IPS-15b (cell line): ENCODE results near the gene ERC2.

ENCODE experiments used
- H3K27me3 ChIP-seq: one replicate; pipeline ENCODE4 v1.6.1; 2013; ENCODE audit warnings: low read length; ENCODE audit not compliant: control insufficient read depth, insufficient read depth
- H3K36me3 ChIP-seq: one replicate; pipeline ENCODE4 v1.6.1; 2013; ENCODE audit warnings: low read length; ENCODE audit not compliant: control insufficient read depth, insufficient read depth
- H3K4me1 ChIP-seq: one replicate; pipeline ENCODE4 v1.6.1; 2013; ENCODE audit warnings: mild to moderate bottlenecking, low read length; ENCODE audit not compliant: control insufficient read depth, insufficient read depth
- H3K4me3 ChIP-seq: one replicate; pipeline ENCODE4 v1.5.1; 2013; ENCODE audit warnings: low read depth, low read length
- H3K9ac ChIP-seq: one replicate; pipeline ENCODE4 v1.6.1; 2013; ENCODE audit warnings: low read depth, mild to moderate bottlenecking, low read length
- H3K9me3 ChIP-seq: one replicate; pipeline ENCODE4 v1.6.1; 2013; ENCODE audit warnings: mild to moderate bottlenecking, low read length; ENCODE audit not compliant: control insufficient read depth, insufficient read depth

Gene ERC2

DNA sequence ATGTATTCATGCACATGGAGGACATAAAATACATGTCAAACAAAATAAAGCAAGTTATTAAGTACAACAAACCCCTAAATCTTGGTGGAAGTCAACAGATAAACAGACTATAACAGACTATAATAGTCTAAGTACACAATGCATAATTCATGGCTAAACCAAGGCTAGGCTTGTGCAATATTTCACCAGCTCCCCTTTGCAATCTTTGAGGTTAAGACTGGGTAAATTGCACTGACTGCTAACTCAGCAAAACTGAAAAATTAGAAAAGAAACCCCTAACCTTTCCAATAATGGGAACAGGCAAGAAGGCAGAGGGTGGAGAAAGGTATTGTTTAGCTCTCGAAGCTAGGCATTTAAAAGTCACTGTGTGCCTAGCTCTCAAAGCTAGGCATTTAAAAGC lies 676.3 kb downstream of the ERC2 start:
- Histone ChIP-seq H3K4me3 (no peak overlapping the region), H3K9ac (no peak overlapping the region), H3K4me1 (no peaks in the 10 kb centered on the region), H3K36me3 (no peaks in the 10 kb centered on the region), H3K9me3 (no peaks in the 10 kb centered on the region), H3K27me3 (no peaks in the 10 kb centered on the region)

- H3K4me1 ChIP-seq: no peaks in the 10 kb centered on the region
- no peaks in the 10 kb centered on the region for H3K9me3 ChIP-seq
- no peaks in the 10 kb centered on the region for H3K36me3 ChIP-seq
- H3K27me3 ChIP-seq: no peaks in the 10 kb centered on the region
- no peak overlapping the region for H3K4me3 ChIP-seq
- no peak overlapping the region for H3K9ac ChIP-seq
Measured at GRCh38 chr3:55790596-55791350, 677.5 kb downstream of the ERC2 start.

- Histone ChIP-seq H3K27me3 (no peaks in the 10 kb centered on the region), H3K4me1 (no peaks in the 10 kb centered on the region), H3K4me3 (no peak overlapping the region), H3K36me3 (no peaks in the 10 kb centered on the region), H3K9me3 (no peaks in the 10 kb centered on the region), H3K9ac (no peak overlapping the region)
Measured at GRCh38 chr3:55789516-55789915, 678.8 kb downstream of the ERC2 start.

GRCh38 chr3:55782807-55783206 lies 685.5 kb downstream of the ERC2 start:
- Histone ChIP-seq H3K4me3 (no peak overlapping the region), H3K9ac (no peak overlapping the region), H3K27me3 (no peaks in the 10 kb centered on the region), H3K4me1 (no peaks in the 10 kb centered on the region), H3K9me3 (no peaks in the 10 kb centered on the region), H3K36me3 (no peaks in the 10 kb centered on the region)

- Histone ChIP-seq H3K36me3 (no peaks in the 10 kb centered on the region), H3K9ac (no peak overlapping the region), H3K4me1 (no peaks in the 10 kb centered on the region)
Measured at GRCh38 chr3:55782351-55782750, 685.9 kb downstream of the ERC2 start.

GRCh38 chr3:55780913-55781312 lies 687.4 kb downstream of the ERC2 start:
- Histone ChIP-seq H3K4me1 (no peaks in the 10 kb centered on the region), H3K36me3 (no peaks in the 10 kb centered on the region), H3K9ac (no peak overlapping the region), H3K27me3 (no peaks in the 10 kb centered on the region), H3K4me3 (no peak overlapping the region), H3K9me3 (no peaks in the 10 kb centered on the region)

More at GRCh38 chr3:55782351-55782750, 685.9 kb downstream of the ERC2 start:
- H3K4me3 ChIP-seq: no peak overlapping the region
- no peaks in the 10 kb centered on the region for H3K9me3 ChIP-seq
- no peaks in the 10 kb centered on the region for H3K27me3 ChIP-seq

GRCh38 chr3:55779543-55779942 lies 688.7 kb downstream of the ERC2 start:
- Histone ChIP-seq H3K36me3 (no peaks in the 10 kb centered on the region), H3K4me1 (no peaks in the 10 kb centered on the region), H3K9ac (no peak overlapping the region), H3K9me3 (no peaks in the 10 kb centered on the region), H3K4me3 (no peak overlapping the region), H3K27me3 (no peaks in the 10 kb centered on the region)

- Histone ChIP-seq H3K36me3 (no peaks in the 10 kb centered on the region), H3K9ac (no peak overlapping the region), H3K27me3 (no peaks in the 10 kb centered on the region), H3K9me3 (no peaks in the 10 kb centered on the region), H3K4me3 (no peak overlapping the region), H3K4me1 (no peaks in the 10 kb centered on the region)
Measured at GRCh38 chr3:55775366-55776154, 692.7 kb downstream of the ERC2 start.

- no peaks in the 10 kb centered on the region for H3K9me3 ChIP-seq
Measured at GRCh38 chr3:55774856-55775255, 693.4 kb downstream of the ERC2 start.

DNA sequence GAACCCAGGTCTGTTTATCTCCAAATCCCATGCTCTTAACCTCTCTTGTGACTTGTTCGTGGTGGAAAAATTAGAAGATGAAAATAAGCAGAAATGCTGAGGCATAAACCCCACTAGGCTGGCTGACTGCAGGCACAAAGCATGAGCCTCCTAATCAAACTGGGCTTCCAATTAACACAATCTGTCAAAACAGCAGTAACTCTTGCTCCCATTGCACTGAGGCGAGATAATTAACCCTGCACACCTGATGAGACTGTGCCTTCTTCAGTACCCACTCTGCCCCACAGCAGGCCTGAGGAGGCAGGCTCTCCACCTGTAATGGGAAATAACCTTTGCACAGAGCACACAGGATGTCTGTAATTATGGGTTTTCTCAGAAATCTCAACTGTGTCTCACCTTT lies 696.8 kb downstream of the ERC2 start:
- no peaks in the 10 kb centered on the region for H3K36me3 ChIP-seq
- H3K4me1 ChIP-seq: no peaks in the 10 kb centered on the region
- no peak overlapping the region for H3K9ac ChIP-seq
- no peaks in the 10 kb centered on the region for H3K27me3 ChIP-seq
- no peak overlapping the region for H3K4me3 ChIP-seq
- no peaks in the 10 kb centered on the region for H3K9me3 ChIP-seq

More at GRCh38 chr3:55774856-55775255, 693.4 kb downstream of the ERC2 start:
- Histone ChIP-seq H3K27me3 (no peaks in the 10 kb centered on the region), H3K4me1 (no peaks in the 10 kb centered on the region), H3K9ac (no peak overlapping the region), H3K36me3 (no peaks in the 10 kb centered on the region), H3K4me3 (no peak overlapping the region)

DNA sequence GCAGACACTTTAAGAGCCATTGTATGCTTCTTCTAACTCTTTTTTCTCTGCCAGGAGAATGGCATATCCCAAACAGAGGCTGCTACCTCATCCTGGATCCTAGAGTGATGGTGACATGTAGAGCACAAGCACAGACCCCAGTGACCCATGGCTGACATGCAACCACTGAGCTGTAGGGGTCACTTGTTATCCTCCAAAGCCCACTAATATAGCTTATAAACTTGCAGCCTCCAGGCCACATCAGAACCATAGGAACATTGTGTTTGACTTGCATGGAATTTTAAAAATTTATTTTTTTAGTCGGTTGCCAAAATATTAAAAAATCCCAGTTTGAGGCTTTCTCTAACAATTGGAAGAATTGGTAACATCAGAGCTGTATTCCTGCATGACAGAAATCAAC lies 698.2 kb downstream of the ERC2 start:
- Histone ChIP-seq H3K9ac (no peak overlapping the region), H3K4me3 (no peak overlapping the region), H3K9me3 (no peaks in the 10 kb centered on the region), H3K36me3 (no peaks in the 10 kb centered on the region), H3K27me3 (no peaks in the 10 kb centered on the region), H3K4me1 (no peaks in the 10 kb centered on the region)

DNA sequence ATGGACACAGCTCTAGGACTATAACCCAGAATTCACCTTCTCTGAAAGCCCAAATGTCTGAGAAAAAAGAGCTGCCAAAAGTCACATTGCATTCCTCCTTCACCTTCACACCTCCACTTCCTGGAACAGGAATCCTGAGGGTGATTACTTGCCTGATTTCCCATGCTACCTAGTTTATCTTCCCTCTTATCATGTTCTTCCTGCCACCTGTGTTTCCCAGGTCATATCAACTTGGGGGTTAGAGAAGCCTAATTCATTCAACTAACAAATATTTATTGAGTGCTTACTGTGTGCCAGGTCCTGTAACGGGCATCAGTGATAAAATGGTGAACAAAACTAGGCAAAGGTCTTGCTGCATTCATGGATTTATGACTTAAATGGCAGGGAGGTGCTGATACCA lies 701.5 kb downstream of the ERC2 start:
- H3K9me3 ChIP-seq: no peaks in the 10 kb centered on the region
- no peaks in the 10 kb centered on the region for H3K36me3 ChIP-seq
- no peak overlapping the region for H3K9ac ChIP-seq
- H3K4me1 ChIP-seq: no peaks in the 10 kb centered on the region
- H3K4me3 ChIP-seq: no peak overlapping the region
- H3K27me3 ChIP-seq: no peaks in the 10 kb centered on the region
